RKO (cell line): ENCODE data around the gene NEBL.

Experiments
- DNase-seq: peaks from one replicate; pipeline ENCODE4 v3.0.0-alpha.2; 2016; ENCODE audit warnings: low spot score

The NEBL gene

GRCh38 chr10:20863008-20863407 is 34.1 kb downstream of the NEBL start:
- DNase-seq = no peak

DNA sequence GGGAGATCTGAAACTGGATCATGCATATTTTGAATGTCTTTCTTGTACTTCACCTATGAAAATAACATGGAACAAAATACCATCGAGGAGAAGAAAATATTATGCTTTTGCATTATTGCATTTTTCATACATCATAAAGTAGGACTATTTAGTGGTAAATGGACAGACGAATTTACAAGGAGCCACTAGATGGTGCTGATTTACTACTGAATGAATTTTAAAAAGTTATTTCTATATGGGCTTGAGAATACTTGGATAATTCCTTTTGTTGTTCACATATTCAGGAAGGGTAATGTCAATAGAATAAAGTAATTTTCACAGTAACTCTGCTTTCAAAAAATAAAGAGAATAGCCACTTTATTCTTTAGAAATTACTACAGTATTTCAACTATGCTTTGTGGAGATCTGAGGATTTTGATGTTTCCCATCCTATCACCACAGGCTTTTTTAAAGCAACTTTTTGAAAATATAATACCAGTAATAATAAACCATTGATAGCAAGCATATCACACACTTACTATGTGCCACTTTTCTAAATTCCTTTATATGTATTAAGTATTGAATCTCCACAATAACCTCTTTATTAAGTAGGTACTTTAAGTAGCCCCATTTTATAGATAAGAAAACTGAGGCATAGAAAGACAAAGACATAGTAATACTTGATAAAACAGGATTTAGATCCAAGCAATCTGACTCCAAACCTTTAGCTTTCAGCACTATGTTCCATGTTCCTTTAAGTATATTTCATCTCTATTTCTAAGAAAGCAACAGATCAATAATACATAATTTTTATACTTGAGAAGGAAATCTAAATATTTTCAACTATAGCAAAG is 38.6 kb downstream of the NEBL start:
- peak; percentile 74 for DNase-seq

DNA sequence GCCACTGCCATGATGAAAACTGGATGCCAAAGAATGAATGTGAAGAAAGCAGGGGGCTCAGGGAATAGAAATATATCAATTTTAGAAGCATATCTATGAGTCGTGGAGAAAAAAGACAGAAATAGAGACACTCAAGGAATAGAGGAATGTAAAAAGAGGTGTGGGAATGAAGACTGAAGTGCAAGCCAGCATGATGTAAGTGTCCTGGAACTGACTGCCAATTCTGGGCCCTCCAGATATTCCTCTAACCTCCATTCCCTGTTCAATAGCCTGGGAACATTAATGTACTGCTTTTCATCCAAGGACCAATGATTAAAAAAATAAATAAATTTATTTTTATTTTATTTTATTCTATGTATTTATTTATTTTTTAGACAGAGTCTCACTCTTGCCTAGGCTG is 40.6 kb downstream of the NEBL start:
- no peak for DNase-seq

GRCh38 chr10:20855398-20856038 is 41.6 kb downstream of the NEBL start:
- DNase-seq = peak; percentile 66

- DNase-seq = no peak
These were observed 43.8 kb downstream of the NEBL start for GRCh38 chr10:20853276-20853675.

DNA sequence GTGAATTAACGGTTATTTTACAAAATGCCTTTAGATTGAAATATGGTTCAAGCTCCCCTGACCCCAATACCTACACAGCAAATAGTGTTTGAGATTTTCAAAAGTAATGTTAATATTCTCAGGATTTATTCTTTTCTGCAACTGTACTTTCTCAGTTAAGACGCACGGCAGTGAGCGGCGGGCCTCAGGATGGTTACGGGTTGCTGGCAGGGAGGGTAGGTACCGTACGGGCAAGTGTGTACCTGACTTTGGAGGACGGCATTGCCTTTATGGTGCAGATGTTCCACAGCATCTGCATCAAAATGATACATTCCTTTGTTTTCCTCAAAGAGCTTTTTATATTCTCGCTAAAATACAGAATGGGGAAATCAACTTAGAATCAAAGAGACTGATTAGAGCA is 44.8 kb downstream of the NEBL start:
- DNase-seq = no peak

GRCh38 chr10:20847512-20847911 is 49.6 kb downstream of the NEBL start:
- DNase-seq = no peak

GRCh38 chr10:20846263-20846662 is 50.8 kb downstream of the NEBL start:
- DNase-seq = no peak

DNA sequence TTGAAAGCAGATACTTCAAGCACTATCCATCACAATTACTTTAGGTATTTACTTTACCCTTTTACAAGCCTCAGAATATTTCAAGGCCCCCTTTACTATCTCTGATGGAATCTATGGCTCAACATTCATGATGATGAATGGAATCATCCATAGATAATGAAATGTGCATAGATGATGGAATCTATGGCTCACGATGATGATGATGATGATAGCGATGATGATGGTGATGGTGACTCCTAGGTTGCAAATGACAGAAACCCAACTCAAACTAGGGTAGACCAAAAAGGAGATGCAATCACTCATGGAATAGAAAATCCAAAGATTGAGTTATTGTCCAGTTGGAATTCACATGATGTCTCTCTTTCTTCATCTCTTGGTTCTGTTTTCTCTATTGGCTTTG is 55.7 kb downstream of the NEBL start:
- DNase-seq = no peak

DNA sequence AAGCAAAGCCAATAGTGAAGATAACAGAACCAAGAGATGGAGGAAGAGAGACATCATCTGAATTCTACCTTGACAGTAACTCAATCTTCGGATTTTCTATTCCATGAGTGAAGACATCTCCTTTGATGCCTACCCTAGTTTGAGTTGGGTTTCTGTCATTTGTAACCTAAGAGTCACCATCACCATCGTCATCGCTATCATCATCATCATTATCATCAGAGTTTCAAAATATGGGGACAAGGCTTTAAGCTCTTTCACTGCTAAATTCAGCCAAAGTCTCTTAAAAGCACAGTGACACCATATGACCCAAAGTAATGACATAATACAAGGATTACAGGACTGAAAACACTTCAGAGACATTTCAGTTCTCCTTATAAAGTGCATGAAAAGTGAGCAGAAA is 57.2 kb downstream of the NEBL start:
- no peak for DNase-seq

GRCh38 chr10:20839141-20839540 is 58.0 kb downstream of the NEBL start:
- no peak for DNase-seq

DNA sequence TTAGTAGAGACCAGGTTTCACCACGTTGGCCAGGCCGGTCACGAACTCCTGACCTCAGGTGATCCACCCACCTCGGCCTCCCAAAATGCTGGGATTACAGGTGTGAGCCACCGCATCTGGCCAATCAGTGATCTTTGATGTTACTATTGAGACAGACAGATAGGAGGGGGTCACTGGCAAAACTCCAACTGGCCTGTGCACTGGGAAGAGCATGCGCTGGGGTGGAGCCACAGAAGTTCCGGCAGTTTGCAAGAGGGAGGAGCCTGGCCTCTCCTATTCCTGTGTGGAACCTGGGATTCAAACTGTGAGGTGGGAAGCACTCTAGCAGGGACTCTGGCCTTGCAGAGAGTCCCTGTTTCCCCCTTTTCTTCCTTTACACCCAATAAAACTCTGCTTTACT is 60.7 kb downstream of the NEBL start:
- no peak for DNase-seq

- DNase-seq = no peak
These were observed 61.8 kb downstream of the NEBL start for GRCh38 chr10:20835335-20835734.

GRCh38 chr10:20834825-20835224 is 62.3 kb downstream of the NEBL start:
- no peak for DNase-seq

DNA sequence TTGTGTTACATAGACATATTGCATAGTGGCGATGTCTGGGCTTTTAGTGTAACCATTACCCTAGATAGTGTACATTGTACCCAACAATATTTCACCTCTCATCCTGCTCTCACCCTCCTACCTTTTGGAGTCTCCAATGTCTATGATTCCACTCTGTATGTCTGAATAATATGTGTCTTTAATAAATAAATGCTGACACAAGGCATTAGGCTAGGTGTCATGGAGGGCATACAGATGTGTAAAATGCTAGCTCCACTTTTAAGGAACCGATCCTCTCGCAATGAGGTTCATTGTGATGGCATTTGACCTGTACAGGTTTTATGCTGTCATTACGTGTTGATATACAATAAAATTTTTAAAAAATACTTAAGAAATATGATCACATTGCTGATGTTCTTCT is 74.3 kb downstream of the NEBL start:
- no peak for DNase-seq

DNA sequence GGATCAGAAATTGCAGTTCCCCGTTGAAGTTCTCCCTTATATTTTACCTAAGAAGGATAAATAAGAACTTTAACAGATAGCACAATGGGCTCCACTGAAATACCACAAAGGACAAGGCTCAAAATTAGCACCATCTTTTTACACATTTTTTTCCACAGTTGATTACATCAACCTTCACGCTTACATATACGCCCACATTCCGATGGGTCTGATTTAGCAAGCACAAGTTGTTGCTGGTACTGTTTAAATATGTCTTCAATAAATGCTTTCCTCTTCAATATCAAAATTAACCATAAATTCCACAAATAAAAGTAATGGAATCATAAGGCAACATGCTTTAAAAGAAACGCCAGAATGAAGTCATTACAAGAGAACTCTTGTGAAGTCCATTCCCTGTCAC is 79.5 kb downstream of the NEBL start:
- DNase-seq = no peak

GRCh38 chr10:20817116-20817515 is 80.0 kb downstream of the NEBL start:
- DNase-seq = no peak

DNA sequence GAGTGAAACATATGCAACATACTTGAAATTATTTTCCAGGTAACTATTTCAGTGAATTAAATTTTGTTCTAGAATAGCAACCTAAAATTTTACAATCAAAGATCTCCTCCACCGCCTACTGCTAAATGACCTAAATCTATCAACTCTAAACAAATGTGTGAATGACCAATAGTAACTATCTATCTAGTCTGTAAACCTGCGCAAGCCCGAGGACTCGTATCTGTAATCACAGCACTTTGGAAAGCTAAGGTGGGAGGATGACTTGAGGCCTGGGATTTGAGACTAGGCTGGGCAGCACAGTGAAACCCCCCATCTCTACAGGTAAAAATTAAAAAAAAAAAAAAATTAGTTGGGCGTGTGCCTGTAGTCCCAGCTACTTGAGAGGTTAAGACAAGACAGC is 83.0 kb downstream of the NEBL start:
- DNase-seq = no peak

GRCh38 chr10:20811131-20811530 is 86.0 kb downstream of the NEBL start:
- DNase-seq = no peak

- no peak for DNase-seq
These were observed 87.5 kb downstream of the NEBL start for GRCh38 chr10:20809631-20810030.

- no peak for DNase-seq
These were observed 90.6 kb downstream of the NEBL start for GRCh38 chr10:20806487-20806886.

DNA sequence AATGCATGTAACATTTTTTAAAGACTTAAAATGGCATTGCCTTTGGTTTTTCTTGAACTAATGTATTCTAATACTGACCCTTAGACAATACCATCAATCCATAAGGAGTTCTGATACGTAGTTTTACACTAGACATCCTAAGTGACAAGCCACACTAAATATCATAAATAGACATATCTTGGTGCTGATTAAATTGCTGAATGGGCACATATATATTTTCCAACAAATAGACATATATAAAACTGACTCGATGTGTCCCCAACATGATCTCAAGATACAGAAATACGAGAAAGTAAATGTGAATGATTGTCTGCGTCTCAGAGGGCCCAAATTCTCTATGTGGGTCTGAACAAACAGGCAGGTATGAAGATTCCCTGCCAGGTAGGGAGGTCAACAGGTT is 99.8 kb downstream of the NEBL start:
- DNase-seq = no peak

GRCh38 chr10:20795391-20795790 is 101.7 kb downstream of the NEBL start:
- no peak for DNase-seq

DNA sequence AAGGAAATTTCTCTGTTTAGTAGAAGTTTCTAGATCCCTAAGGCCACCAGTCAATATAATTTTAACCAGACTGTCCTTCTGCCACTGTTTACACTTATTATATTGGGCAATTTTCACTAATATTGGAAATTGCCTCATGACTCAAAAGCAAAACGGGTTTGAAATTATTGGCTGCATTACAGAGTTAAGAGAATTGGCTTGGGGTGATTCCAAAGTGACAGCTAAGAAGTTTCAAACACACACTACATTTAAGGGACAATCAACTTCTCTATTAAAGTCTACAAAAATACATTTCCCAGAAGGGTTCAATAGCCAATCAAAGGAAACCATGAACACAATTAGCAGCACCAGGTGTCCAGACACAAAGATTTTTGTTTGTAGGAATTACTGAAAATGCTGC is 111.9 kb downstream of the NEBL start:
- no peak for DNase-seq
